Measurements from ENCODE around the gene MGLL. TPM values are rescaled to one million over a fixed set of nuclear protein-coding genes. Genes with fewer than 3 reads are reported as not detected.
A peak's percentile ranks its signal among the peaks of the same experiment; 100 is the strongest.

MGLL gene
- total RNA-seq, 1 experiment from 2014 or later = 2.1 TPM

DNA sequence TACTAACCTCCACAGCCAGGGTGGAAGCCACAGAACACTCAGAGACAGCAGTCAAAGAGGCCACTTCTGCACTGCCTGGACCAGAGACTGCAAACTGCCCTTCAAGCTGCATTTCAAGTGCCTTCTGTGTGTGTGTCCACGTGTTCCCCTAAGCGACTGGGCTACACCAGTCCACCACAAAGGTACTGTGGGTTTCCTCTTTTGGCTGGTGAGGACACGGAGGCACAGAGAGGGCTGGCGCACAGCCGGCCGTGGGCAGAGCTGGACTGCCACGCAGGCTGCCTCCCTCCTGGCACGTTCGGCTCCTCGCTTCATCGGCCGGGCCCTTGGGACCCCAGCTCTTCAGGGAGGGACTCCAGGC lies 60.9 kb downstream of the MGLL start:
- in situ Hi-C loops (cut with HindIII; ENCODE audit: low pct_unique_long_range_greater_than_20kb, low sequenced_read_pairs) (no loop called here), intact Hi-C loops (cut with micrococcal nuclease; ENCODE audit: unreplicated experiment) (no loop called here)
- BruUV-seq (replicated peaks) = no TSS peak
- ATAC-seq (peak; percentile 45; the same call in 1 of the 2 replicates), DNase-seq (ENCODE audit: low read depth, low spot score) (no peak)
- H3K27me3 ChIP-seq (ENCODE audit: control insufficient read depth, insufficient read depth, low read length) = no peaks in the 10 kb centered on the region
- ChIA-PET POLR2A (no interaction called here), CTCF (no interaction called here)
- TF ChIP-seq SIN3A (IDR thresholded peaks at IDR 0.05; ENCODE audit: borderline replicate concordance, insufficient read depth, low read depth, low read length) (no peak), TCF7L2 (IDR thresholded peaks at IDR 0.05; ENCODE audit: low read depth, low read length) (no peak), POLR2AphosphoS5 (IDR thresholded peaks at IDR 0.05; ENCODE audit: low read depth, low read length) (no peak)
- TF ChIP-seq, protein P1, sequence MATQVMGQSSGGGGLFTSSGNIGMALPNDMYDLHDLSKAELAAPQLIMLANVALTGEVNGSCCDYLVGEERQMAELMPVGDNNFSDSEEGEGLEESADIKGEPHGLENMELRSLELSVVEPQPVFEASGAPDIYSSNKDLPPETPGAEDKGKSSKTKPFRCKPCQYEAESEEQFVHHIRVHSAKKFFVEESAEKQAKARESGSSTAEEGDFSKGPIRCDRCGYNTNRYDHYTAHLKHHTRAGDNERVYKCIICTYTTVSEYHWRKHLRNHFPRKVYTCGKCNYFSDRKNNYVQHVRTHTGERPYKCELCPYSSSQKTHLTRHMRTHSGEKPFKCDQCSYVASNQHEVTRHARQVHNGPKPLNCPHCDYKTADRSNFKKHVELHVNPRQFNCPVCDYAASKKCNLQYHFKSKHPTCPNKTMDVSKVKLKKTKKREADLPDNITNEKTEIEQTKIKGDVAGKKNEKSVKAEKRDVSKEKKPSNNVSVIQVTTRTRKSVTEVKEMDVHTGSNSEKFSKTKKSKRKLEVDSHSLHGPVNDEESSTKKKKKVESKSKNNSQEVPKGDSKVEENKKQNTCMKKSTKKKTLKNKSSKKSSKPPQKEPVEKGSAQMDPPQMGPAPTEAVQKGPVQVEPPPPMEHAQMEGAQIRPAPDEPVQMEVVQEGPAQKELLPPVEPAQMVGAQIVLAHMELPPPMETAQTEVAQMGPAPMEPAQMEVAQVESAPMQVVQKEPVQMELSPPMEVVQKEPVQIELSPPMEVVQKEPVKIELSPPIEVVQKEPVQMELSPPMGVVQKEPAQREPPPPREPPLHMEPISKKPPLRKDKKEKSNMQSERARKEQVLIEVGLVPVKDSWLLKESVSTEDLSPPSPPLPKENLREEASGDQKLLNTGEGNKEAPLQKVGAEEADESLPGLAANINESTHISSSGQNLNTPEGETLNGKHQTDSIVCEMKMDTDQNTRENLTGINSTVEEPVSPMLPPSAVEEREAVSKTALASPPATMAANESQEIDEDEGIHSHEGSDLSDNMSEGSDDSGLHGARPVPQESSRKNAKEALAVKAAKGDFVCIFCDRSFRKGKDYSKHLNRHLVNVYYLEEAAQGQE (IDR thresholded peaks at IDR 0.05; ENCODE audit: insufficient read depth in 1 of 2, low read depth in 2 of 2, low read length in 1 of 2) = no peak
- TF ChIP-seq, protein P2, sequence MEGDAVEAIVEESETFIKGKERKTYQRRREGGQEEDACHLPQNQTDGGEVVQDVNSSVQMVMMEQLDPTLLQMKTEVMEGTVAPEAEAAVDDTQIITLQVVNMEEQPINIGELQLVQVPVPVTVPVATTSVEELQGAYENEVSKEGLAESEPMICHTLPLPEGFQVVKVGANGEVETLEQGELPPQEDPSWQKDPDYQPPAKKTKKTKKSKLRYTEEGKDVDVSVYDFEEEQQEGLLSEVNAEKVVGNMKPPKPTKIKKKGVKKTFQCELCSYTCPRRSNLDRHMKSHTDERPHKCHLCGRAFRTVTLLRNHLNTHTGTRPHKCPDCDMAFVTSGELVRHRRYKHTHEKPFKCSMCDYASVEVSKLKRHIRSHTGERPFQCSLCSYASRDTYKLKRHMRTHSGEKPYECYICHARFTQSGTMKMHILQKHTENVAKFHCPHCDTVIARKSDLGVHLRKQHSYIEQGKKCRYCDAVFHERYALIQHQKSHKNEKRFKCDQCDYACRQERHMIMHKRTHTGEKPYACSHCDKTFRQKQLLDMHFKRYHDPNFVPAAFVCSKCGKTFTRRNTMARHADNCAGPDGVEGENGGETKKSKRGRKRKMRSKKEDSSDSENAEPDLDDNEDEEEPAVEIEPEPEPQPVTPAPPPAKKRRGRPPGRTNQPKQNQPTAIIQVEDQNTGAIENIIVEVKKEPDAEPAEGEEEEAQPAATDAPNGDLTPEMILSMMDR (IDR thresholded peaks at IDR 0.05) = no peak
- no peak overlapping the region for H3K4me3 ChIP-seq (ENCODE audit: low read depth in 2 of 2, low read length in 2 of 2)
- no peak overlapping the region for H3K27ac ChIP-seq (ENCODE audit: low read length)
- no peaks in the 10 kb centered on the region for H3K9me3 ChIP-seq (ENCODE audit: control insufficient read depth, insufficient read depth, low read depth, low read length)
- H3K4me1 ChIP-seq (ENCODE audit: control insufficient read depth, insufficient read depth, low read length) = no peaks in the 10 kb centered on the region
- no peaks in the 10 kb centered on the region for H3K36me3 ChIP-seq (ENCODE audit: control insufficient read depth, insufficient read depth, low read length)

DNA sequence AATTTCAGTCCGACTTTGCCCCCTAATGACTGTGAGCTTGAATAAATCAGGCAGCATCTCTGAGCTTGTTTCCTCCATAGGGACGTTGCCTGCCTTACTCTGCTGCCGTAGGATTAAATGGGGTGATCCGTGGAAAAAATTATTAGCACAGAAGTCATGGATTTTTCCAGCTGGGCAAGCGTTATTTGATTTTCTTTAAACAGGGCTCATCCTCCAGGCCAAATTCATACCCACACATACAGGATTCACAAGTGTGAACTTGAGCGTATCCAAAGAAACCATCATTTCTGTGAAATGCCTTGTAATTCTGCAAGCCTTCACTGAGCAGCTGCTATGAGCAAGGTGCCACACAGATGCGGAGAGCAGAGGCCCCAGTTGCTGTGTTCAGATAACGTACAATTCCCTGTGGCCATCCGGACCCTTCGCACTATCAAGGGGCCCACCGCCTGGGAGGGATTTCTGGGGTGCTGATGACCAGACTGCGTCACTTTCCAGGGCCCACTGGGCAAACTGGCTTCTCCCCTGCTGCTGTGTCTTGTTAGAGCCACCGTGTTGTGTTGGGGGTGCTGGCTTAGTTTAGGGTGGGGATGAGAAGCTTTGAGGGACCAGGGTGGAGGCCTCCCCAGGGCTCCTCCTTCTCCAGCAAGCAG lies 61.4 kb downstream of the MGLL start:
- CTCF ChIA-PET = no interaction called here

More for the DNA sequence above, 61.4 kb downstream of the MGLL start:
- ATAC-seq (no peak), DNase-seq (ENCODE audit: low read depth, low spot score) (no peak)
- intact Hi-C loops (cut with micrococcal nuclease; ENCODE audit: unreplicated experiment) = no loop called here
- H3K27me3 ChIP-seq (ENCODE audit: control insufficient read depth, insufficient read depth, low read length) = no peaks in the 10 kb centered on the region
- no peak overlapping the region for H3K27ac ChIP-seq (ENCODE audit: low read length)
- no peaks in the 10 kb centered on the region for H3K9me3 ChIP-seq (ENCODE audit: control insufficient read depth, insufficient read depth, low read depth, low read length)
- H3K4me3 ChIP-seq (ENCODE audit: low read depth in 2 of 2, low read length in 2 of 2) = no peak overlapping the region
- no peaks in the 10 kb centered on the region for H3K36me3 ChIP-seq (ENCODE audit: control insufficient read depth, insufficient read depth, low read length)
- H3K4me1 ChIP-seq (ENCODE audit: control insufficient read depth, insufficient read depth, low read length) = no peaks in the 10 kb centered on the region
- POLR2A ChIA-PET = no interaction called here
- no TSS peak for BruUV-seq (replicated peaks)
- TF ChIP-seq POLR2AphosphoS5 (IDR thresholded peaks at IDR 0.05; ENCODE audit: low read depth, low read length) = no peak
- no peak for TF ChIP-seq SIN3A (IDR thresholded peaks at IDR 0.05; ENCODE audit: borderline replicate concordance, insufficient read depth, low read depth, low read length)
- TF ChIP-seq, protein P1 (IDR thresholded peaks at IDR 0.05; ENCODE audit: insufficient read depth in 1 of 2, low read depth in 2 of 2, low read length in 1 of 2) = no peak
- TF ChIP-seq, protein P2 (IDR thresholded peaks at IDR 0.05) = no peak
- TF ChIP-seq TCF7L2 (IDR thresholded peaks at IDR 0.05; ENCODE audit: low read depth, low read length) = no peak
- in situ Hi-C loops (cut with HindIII; ENCODE audit: low pct_unique_long_range_greater_than_20kb, low sequenced_read_pairs) = no loop called here
